Panc1 (cell line): Measurements from ENCODE around the gene KDM2A. TPM values are rescaled to one million over a fixed set of nuclear protein-coding genes. Genes with fewer than 3 reads are reported as not detected.
"Not testable (repeated sequence)": the region's sequence is repeated elsewhere in the genome, so short reads cannot be mapped to it uniquely, and the experiment has no call there.

ENCODE experiments used
- ATAC-seq: fragments of 200-7000 bp; cut with Tn5 transposase; 2 replicates; pipeline ENCODE4 v1.9.1; 2020; ENCODE audit warnings: mild to moderate bottlenecking, moderate library complexity
- BruUV-seq: library from RNA; stranded (reverse); fragments of 400-500 nt; replicated peaks from 2 replicates; lab custom pipeline; 2021; lab: Mats Ljungman, UMichigan
- CTCF ChIA-PET: fragments of 300-600 bp; sonication (Branson Sonifier 250); formaldehyde crosslinking; loops from one replicate; lab custom pipeline; 2022; ENCODE audit warnings: antibody characterized with exemption; lab: Charles Lee
- POLR2A ChIA-PET: fragments of 300-600 bp; sonication (Branson Sonifier 250); formaldehyde crosslinking; loops from one replicate; lab custom pipeline; 2022; ENCODE audit warnings: antibody characterized with exemption; lab: Charles Lee
- DNase-seq: peaks from one replicate; pipeline ENCODE4 v3.0.0-alpha.2; 2010; ENCODE audit warnings: low read depth, low spot score
- H3K27ac ChIP-seq: 2 replicates; pipeline ENCODE4 v1.5.1; 2011; ENCODE audit warnings: mild to moderate bottlenecking, low read length, inconsistent platforms
- H3K27me3 ChIP-seq: fragments of 200-500 bp; sonication (Bioruptor generic); 2 replicates; pipeline ENCODE4 v1.6.0; 2014; ENCODE audit warnings: low read length, inconsistent platforms; ENCODE audit not compliant: control insufficient read depth, insufficient read depth
- H3K36me3 ChIP-seq: fragments of 200-500 bp; sonication (Bioruptor generic); 2 replicates; pipeline ENCODE4 v1.5.1; 2014; ENCODE audit warnings: inconsistent platforms, mild to moderate bottlenecking, low read length, moderate library complexity; ENCODE audit not compliant: control insufficient read depth, insufficient read depth
- H3K4me1 ChIP-seq: 2 replicates; pipeline ENCODE4 v1.5.1; 2011; ENCODE audit warnings: inconsistent platforms, mild to moderate bottlenecking, low read length, moderate library complexity; ENCODE audit not compliant: control insufficient read depth, insufficient read depth
- H3K4me3 ChIP-seq, 2 experiments: 2 replicates each; pipeline ENCODE4 v1.5.1; 2011 to 2012; ENCODE audit warnings: low read depth in 2 of 2, low read length in 2 of 2, mild to moderate bottlenecking in 2 of 2, inconsistent platforms in 1 of 2, moderate library complexity in 1 of 2
- H3K9me3 ChIP-seq: fragments of 200-500 bp; sonication (Bioruptor generic); 2 replicates; pipeline ENCODE4 v1.5.1; 2014; ENCODE audit warnings: low read depth, mild to moderate bottlenecking, inconsistent platforms, low read length, moderate library complexity; ENCODE audit not compliant: control insufficient read depth, insufficient read depth
- CTCF ChIP-seq: fragments of 450-650 bp; IDR thresholded peaks from 2 replicates; pipeline ENCODE4 v1.5.1; 2017; ENCODE audit warnings: mild to moderate bottlenecking
- POLR2AphosphoS5 ChIP-seq: IDR thresholded peaks from 2 replicates; pipeline ENCODE4 v1.6.1; 2012; ENCODE audit warnings: mild to moderate bottlenecking, low read depth, low read length, moderate library complexity
- REST ChIP-seq, 2 experiments: IDR thresholded peaks; 2 replicates each; pipeline ENCODE4 v1.6.1; 2011 to 2012; ENCODE audit warnings: low read depth in 2 of 2, control low read depth in 1 of 2, low read length in 1 of 2, mild to moderate bottlenecking in 1 of 2, moderate library complexity in 1 of 2; ENCODE audit not compliant: insufficient read depth in 1 of 2
- SIN3A ChIP-seq: IDR thresholded peaks from 2 replicates; pipeline ENCODE4 v1.6.1; 2012; ENCODE audit warnings: low read depth, mild to moderate bottlenecking, low read length, moderate library complexity, borderline replicate concordance; ENCODE audit not compliant: insufficient read depth
- TCF7L2 ChIP-seq: IDR thresholded peaks from 2 replicates; pipeline ENCODE4 v1.6.1; 2011; ENCODE audit warnings: mild to moderate bottlenecking, low read depth, low read length, inconsistent platforms
- in situ Hi-C: cut with HindIII; loops from 2 replicates; pipeline ENCODE4 v1.10.0; 2016; ENCODE audit warnings: low sequenced_read_pairs, low pct_unique_long_range_greater_than_20kb
- intact Hi-C: fragments of 100-400 bp; cut with micrococcal nuclease; formaldehyde crosslinking; loops from one replicate; pipeline ENCODE4 v1.10.0; 2022; ENCODE audit not compliant: unreplicated experiment
- total RNA-seq: library from RNA; stranded (reverse); gene quantifications from one replicate; pipeline ENCODE4 v1.2.1, GENCODE V29; 2021; ENCODE audit not compliant: unreplicated experiment

KDM2A gene
- total RNA-seq, 1 experiment from 2014 or later = 112 TPM

GRCh38 chr11:67195971-67196456 lies 77.0 kb downstream of the KDM2A start:
- DNase-seq = no peak
- ChIA-PET POLR2A (interaction anchor here (1.0 kb wide), 1 partner anchor 9 kb away, joined by 3 read pairs; no protein-coding TSS in a partner anchor), CTCF (no interaction called here)
- no peaks in the 10 kb centered on the region for H3K4me1 ChIP-seq
- peaks cover 13% of the 10 kb centered on the region for H3K36me3 ChIP-seq
- TF ChIP-seq REST (IDR thresholded peaks at IDR 0.05; ENCODE audit: insufficient read depth in 1 of 2, low read depth in 2 of 2, low read length in 1 of 2) (no peak), CTCF (no peak), SIN3A (no peak), POLR2AphosphoS5 (no peak), TCF7L2 (no peak)
- in situ Hi-C loops (no loop called here), intact Hi-C loops (no loop called here)
- no peaks in the 10 kb centered on the region for H3K27me3 ChIP-seq
- no peak overlapping the region for H3K27ac ChIP-seq
- H3K9me3 ChIP-seq = no peaks in the 10 kb centered on the region
- ATAC-seq = no peak
- TSS peak; percentile 21 for BruUV-seq
- H3K4me3 ChIP-seq = no peak overlapping the region

GRCh38 chr11:67197606-67198005 lies 78.5 kb downstream of the KDM2A start:
- TF ChIP-seq POLR2AphosphoS5 (no peak), TCF7L2 (no peak)
- peaks cover 13% of the 10 kb centered on the region for H3K36me3 ChIP-seq
- H3K4me1 ChIP-seq = no peaks in the 10 kb centered on the region
- CTCF ChIA-PET = interaction anchor here (0.8 kb wide), 1 partner anchor 30 kb away, joined by 3 read pairs; no protein-coding TSS in a partner anchor
- POLR2A ChIA-PET = interaction anchor here (0.9 kb wide), 1 partner anchor 25 kb away, joined by 4 read pairs; no protein-coding TSS in a partner anchor
- BruUV-seq = no TSS peak
- in situ Hi-C loops = no loop called here
- H3K4me3 ChIP-seq = no peak overlapping the region
- no peak for ATAC-seq
- intact Hi-C loops = no loop called here
- no peaks in the 10 kb centered on the region for H3K27me3 ChIP-seq
- DNase-seq = no peak
- no peak overlapping the region for H3K27ac ChIP-seq
- no peaks in the 10 kb centered on the region for H3K9me3 ChIP-seq

- POLR2A ChIA-PET, BruUV-seq: not testable (repeated sequence)
- peaks cover 13% of the 10 kb centered on the region for H3K36me3 ChIP-seq
Observed at GRCh38 chr11:67198781-67199180, 79.7 kb downstream of the KDM2A start.

More at GRCh38 chr11:67198781-67199180, 79.7 kb downstream of the KDM2A start:
- H3K27ac ChIP-seq, H3K4me3 ChIP-seq, H3K4me1 ChIP-seq, H3K9me3 ChIP-seq, intact Hi-C loops, ATAC-seq, in situ Hi-C loops, CTCF ChIA-PET, DNase-seq, H3K27me3 ChIP-seq: not testable (repeated sequence)
